NCI-H146 treated with DMSO at 0.1 percent for 48 hours (cell line): ENCODE measurements around the gene TANGO6.
A peak's percentile ranks its signal among the peaks of the same experiment; 100 is the strongest.
"Not testable (repeated sequence)": the region's sequence is repeated elsewhere in the genome, so short reads cannot be mapped to it uniquely, and the experiment has no call there.

Experiments used
- DNase-seq: peaks from one replicate; lab custom pipeline; 2025; ENCODE audit not compliant: unreplicated experiment; lab: John Stamatoyannopoulos, UW

The TANGO6 gene

GRCh38 chr16:68960910-68961309, 117.6 kb downstream of the TANGO6 start:
- no peak for DNase-seq

GRCh38 chr16:68961778-68962402, 118.6 kb downstream of the TANGO6 start:
- no peak for DNase-seq

DNA sequence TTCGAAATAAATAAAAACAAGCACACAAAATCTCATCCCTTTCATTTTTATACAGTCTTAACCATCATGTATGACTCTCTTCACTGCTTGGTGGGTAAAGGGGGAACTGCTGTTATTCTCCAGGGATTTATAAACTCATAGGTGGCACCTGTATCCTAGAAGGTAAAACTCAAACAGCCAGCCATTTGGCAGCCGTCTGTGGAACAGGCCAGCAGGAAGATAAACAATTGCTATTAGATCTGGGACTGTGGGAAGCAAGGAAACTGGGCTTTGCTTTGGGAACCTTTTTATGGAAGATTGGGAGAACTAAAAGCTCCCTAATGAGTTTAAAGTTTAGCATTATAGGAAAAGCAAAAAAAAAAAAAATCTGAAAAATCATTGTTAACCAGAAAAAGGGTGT, 126.0 kb downstream of the TANGO6 start:
- DNase-seq = no peak

GRCh38 chr16:68972013-68972412, 128.7 kb downstream of the TANGO6 start:
- DNase-seq = peak; percentile 81

GRCh38 chr16:68972720-68973119, 129.4 kb downstream of the TANGO6 start:
- DNase-seq = peak; percentile 54

DNA sequence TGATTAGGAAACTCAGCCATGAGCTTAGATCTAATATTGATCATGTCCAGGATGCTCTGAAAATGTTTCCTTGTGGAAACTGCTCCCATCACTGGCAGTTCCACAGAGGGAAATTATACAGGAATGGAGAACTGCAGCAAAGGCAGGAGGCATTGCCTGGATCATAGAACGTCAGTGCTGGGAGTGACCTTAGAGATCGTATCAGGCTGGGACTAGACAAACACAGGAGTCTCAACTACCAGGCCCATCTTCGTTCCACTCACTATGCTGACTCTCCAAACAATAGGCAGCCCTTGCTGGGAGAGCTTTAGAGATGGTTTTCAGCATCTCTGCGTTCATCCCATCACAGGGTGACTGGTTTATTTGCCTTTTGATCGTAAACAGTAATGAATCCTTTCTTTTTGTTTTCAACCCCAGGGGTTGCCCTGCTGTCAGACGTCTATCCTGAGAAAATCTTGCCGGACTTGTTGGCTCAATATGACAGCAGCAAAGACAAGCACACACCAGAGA, 130.3 kb downstream of the TANGO6 start:
- DNase-seq = peak; percentile 67

- DNase-seq = no peak
These were observed 135.1 kb downstream of the TANGO6 start for GRCh38 chr16:68978303-68978954.

DNA sequence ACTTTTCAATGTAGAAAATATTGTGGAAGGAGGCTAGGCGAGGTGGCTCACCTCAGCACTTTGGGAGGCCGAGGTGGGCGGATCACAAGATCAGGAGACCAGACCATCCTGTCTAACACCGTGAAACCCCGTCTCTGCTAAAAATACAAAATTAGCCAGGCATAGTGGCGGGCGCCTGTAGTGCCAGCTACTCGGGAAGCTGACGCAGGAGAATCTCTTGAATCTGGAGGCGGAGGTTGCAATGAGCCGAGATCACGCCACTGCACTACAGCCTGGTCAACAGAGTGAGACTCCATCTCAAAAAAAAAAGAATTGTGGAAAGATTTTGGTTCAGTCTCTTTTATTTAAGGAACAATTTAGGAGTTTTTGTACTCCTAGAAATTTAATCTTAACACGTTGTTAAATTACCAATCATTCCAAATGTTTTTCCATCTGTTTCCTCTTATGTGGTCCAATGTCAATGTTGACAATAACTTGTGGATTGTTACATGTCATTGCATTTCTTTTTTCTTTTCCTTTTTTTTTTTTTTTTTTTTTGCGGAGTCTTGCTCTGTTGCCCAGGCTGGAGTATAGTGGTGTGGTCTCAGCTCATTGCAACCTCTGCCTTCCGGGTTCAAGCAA, 137.5 kb downstream of the TANGO6 start:
- DNase-seq = no peak

DNA sequence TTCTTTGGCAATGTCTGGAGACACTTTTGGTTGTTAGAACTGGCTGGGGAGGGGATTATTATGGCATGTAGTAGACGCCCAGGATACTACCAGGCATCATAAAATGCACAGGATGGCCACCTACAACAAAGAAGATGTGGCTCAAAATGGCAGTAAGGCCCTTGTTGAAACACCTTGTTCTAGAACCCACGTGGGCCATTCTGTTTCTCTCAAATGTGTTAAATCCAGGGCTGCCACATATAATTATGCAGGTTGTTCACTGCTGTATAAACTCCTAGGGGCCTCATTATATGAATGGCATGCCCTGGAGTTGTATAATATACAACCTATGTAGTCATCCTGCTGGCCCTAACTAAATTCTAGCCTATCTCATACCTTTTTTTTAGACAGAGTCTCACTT, 138.6 kb downstream of the TANGO6 start:
- no peak for DNase-seq

DNA sequence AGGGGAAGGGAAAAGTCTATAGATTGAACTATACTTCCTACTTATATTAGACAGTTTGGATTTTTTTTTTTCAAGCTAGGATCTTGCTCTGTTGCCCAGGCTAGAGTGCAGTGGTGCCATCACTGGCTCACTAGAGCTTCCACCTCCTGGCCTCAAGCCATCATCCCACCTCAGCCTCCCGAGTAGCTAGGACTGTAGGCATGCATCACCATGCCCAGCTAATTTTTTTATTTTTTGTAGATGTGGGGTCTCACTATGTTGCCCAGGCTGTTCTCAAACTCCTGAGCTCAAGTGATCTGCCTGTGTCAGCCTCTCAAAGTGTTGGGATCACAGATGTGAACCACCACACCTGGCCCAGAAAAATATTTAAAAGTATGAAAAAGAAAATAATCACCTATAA, 141.1 kb downstream of the TANGO6 start:
- DNase-seq = no peak

DNA sequence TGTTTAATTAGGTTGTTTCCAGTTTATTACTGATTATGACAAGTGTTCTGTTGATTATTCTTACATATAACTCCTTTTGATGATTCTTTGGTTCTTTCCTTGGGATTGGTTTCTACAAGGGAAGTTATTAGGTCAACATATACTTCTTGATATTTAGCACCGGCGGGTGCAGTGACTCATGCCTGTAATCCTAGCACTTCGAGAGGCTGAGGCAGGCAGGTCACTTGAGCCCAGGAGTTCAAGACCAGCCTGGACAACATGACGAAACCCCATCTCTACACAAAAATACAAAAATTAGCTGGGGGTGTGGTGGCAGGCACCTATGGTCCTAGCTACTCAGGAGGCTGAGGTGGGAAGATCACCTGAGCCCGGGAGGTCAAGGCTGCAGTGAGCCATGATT, 141.9 kb downstream of the TANGO6 start:
- no peak for DNase-seq

DNA sequence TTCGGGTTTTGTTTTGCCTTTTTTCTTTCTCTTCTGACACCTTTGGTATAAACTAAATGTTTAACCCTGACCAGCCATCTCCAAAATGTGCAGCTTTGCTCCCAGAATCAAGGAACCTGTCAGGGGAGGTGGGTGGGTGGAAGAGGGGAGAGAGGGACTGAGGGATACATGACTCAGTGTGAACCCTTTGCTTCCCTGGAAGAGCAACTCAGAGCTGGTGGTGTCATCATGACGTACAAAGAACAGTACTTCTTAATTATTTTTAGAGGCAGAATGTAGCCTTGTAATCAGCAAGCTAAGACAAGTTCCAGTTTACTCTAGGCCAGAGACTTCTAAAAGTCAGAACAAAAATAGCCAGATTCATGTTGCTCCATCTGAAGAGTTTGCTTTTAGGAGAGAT, 142.5 kb downstream of the TANGO6 start:
- DNase-seq = no peak

- DNase-seq = no peak
These were observed 144.6 kb downstream of the TANGO6 start for GRCh38 chr16:68987734-68988457.

- not testable (repeated sequence) for DNase-seq
These were observed 147.0 kb downstream of the TANGO6 start for GRCh38 chr16:68990172-68990845.

GRCh38 chr16:68991075-68991474, 147.7 kb downstream of the TANGO6 start:
- DNase-seq = no peak

GRCh38 chr16:68992521-68992920, 149.2 kb downstream of the TANGO6 start:
- no peak for DNase-seq

GRCh38 chr16:68993456-68993855, 150.1 kb downstream of the TANGO6 start:
- DNase-seq = no peak

GRCh38 chr16:68993885-68994284, 150.6 kb downstream of the TANGO6 start:
- DNase-seq = no peak

- DNase-seq = peak; percentile 1
These were observed 151.0 kb downstream of the TANGO6 start for GRCh38 chr16:68994324-68994723.

- DNase-seq = no peak
These were observed 151.7 kb downstream of the TANGO6 start for GRCh38 chr16:68995011-68995504.

GRCh38 chr16:68997564-68997963, 154.2 kb downstream of the TANGO6 start:
- DNase-seq = no peak
